IPS-18a (cell line): ENCODE results near the gene KCND3.

ENCODE experiments used
- H3K27ac ChIP-seq: one replicate; pipeline ENCODE4 v1.5.1; 2013; ENCODE audit warnings: low read length
- H3K27me3 ChIP-seq: one replicate; pipeline ENCODE4 v1.6.1; 2013; ENCODE audit warnings: mild to moderate bottlenecking, low read length; ENCODE audit not compliant: control insufficient read depth, insufficient read depth
- H3K36me3 ChIP-seq: one replicate; pipeline ENCODE4 v1.6.1; 2013; ENCODE audit warnings: low read depth, low read length; ENCODE audit not compliant: control insufficient read depth
- H3K4me1 ChIP-seq: one replicate; pipeline ENCODE4 v1.6.1; 2013; ENCODE audit warnings: low read depth, low read length; ENCODE audit not compliant: control insufficient read depth
- H3K4me3 ChIP-seq: one replicate; pipeline ENCODE4 v1.5.1; 2013; ENCODE audit warnings: low read length
- H3K9ac ChIP-seq: one replicate; pipeline ENCODE4 v1.6.1; 2013; ENCODE audit warnings: mild to moderate bottlenecking, low read length, moderate library complexity
- H3K9me3 ChIP-seq: one replicate; pipeline ENCODE4 v1.6.1; 2013; ENCODE audit warnings: low read depth, low read length; ENCODE audit not compliant: control insufficient read depth

The KCND3 gene

DNA sequence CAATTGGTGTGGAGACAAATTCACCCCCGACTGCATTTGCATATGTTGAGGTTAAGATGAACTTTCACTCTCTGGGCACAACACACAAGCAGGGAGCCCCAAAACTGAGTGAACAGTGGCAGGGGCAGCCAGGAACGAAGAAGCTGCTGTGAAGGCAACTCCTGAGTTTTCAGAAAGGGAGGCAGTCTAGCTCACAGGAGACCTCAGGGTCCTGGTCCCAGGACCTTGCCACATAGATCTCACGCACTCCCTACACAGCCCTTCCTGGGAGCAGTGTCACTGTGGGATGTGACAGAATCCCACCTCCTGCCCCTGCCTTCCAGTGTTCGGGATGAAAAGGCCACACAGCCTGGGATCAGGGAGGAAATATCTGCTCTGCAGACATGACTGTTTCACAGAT is 60.9 kb downstream of the KCND3 start:
- Histone ChIP-seq H3K9ac (no peak overlapping the region), H3K9me3 (no peaks in the 10 kb centered on the region), H3K27ac (no peak overlapping the region), H3K4me1 (no peaks in the 10 kb centered on the region), H3K27me3 (no peaks in the 10 kb centered on the region), H3K4me3 (no peak overlapping the region), H3K36me3 (no peaks in the 10 kb centered on the region)

GRCh38 chr1:111927652-111928051 is 61.8 kb downstream of the KCND3 start:
- no peaks in the 10 kb centered on the region for H3K27me3 ChIP-seq
- H3K4me3 ChIP-seq: no peak overlapping the region
- no peak overlapping the region for H3K27ac ChIP-seq

GRCh38 chr1:111924786-111925185 is 64.7 kb downstream of the KCND3 start:
- Histone ChIP-seq H3K36me3 (no peaks in the 10 kb centered on the region), H3K27ac (no peak overlapping the region), H3K4me3 (no peak overlapping the region), H3K4me1 (no peaks in the 10 kb centered on the region), H3K9me3 (no peaks in the 10 kb centered on the region), H3K27me3 (no peaks in the 10 kb centered on the region), H3K9ac (no peak overlapping the region)

More at GRCh38 chr1:111927652-111928051, 61.8 kb downstream of the KCND3 start:
- H3K4me1 ChIP-seq: no peaks in the 10 kb centered on the region
- H3K9ac ChIP-seq: no peak overlapping the region
- H3K36me3 ChIP-seq: no peaks in the 10 kb centered on the region
- H3K9me3 ChIP-seq: no peaks in the 10 kb centered on the region

- no peak overlapping the region for H3K9ac ChIP-seq
- H3K36me3 ChIP-seq: no peaks in the 10 kb centered on the region
- no peaks in the 10 kb centered on the region for H3K27me3 ChIP-seq
- H3K27ac ChIP-seq: no peak overlapping the region
- no peaks in the 10 kb centered on the region for H3K4me1 ChIP-seq
- H3K4me3 ChIP-seq: no peak overlapping the region
- no peaks in the 10 kb centered on the region for H3K9me3 ChIP-seq
Observed at GRCh38 chr1:111923766-111924165, 65.7 kb downstream of the KCND3 start.

DNA sequence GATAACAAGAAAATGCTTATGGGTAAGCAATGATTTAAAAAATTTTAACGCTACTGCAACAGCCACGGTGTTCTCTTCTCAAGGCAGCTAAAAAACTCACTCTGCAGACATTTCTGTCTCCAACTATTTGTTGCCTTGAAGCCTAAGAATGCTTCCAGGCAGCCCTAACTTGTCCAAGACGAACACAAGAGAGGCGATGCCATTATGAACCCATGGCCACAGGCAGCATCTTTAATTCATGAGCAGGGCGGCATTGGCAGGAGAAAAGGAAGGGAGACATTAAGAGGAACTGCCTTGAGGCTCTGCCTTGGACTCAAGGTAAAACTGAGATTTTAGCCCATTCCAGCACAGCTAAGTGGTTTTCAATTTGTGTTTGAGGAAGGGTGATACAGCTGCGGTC is 67.5 kb downstream of the KCND3 start:
- Histone ChIP-seq H3K4me3 (no peak overlapping the region), H3K9ac (no peak overlapping the region), H3K36me3 (no peaks in the 10 kb centered on the region), H3K27ac (no peak overlapping the region), H3K27me3 (no peaks in the 10 kb centered on the region), H3K4me1 (no peaks in the 10 kb centered on the region), H3K9me3 (no peaks in the 10 kb centered on the region)

GRCh38 chr1:111920221-111921024 is 69.0 kb downstream of the KCND3 start:
- no peak overlapping the region for H3K27ac ChIP-seq
- no peak overlapping the region for H3K4me3 ChIP-seq
- no peak overlapping the region for H3K9ac ChIP-seq
- no peaks in the 10 kb centered on the region for H3K27me3 ChIP-seq
- H3K36me3 ChIP-seq: no peaks in the 10 kb centered on the region
- H3K9me3 ChIP-seq: no peaks in the 10 kb centered on the region
- H3K4me1 ChIP-seq: no peaks in the 10 kb centered on the region

DNA sequence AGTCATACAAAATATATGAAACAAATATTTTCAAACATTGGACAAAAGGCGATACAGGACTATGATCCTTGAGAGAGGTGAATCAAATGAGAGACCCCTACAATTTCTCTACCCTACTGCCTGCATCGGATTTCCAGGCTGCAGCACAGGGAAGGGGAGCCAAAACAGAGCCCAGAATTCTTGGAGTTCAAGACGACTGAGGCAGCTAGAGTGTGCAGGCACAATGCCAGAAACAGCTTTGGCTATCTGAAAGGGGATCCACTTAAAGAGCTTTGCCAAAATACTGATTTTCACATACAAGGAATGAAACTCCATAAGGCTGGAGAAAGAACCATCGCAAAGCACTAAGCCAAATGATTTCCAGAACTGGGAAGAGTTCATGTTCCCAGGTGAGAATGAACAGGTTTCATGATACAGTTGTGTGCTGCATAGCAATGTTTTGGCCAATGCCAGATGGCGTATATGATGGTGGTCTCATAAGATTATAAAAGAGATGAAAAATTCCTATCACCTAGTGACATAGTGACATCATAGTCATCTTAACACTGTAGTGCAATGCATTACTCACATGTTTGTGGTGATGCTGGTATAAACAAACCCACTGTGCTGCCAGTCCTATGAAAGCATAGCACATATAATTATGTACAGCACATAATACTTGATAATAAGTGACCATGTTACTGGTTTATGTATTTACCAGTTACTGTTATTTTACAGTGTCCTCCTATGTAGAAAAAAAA is 77.5 kb downstream of the KCND3 start:
- H3K9ac ChIP-seq: no peak overlapping the region

DNA sequence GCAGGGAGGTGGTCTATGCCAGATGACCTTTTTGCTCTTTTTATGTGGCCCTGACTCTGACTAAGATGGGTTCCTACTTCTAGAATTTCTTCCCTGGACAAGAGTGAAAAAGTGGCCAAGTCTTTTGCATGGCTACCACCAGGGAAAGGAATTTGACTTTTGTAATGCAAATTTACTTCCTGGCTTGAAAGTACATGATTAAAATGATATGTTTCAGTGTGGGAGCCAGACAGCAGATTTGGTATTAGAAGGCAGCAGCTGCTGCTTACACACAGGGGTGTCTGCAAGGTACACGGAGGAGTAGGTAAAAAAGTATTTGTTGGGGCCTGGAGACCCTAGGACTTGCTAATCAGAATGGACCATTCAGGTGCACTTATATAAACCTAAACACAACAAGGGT is 78.4 kb downstream of the KCND3 start:
- Histone ChIP-seq H3K27ac (no peak overlapping the region), H3K4me1 (peaks cover 7% of the 10 kb centered on the region), H3K9me3 (peaks cover 3% of the 10 kb centered on the region), H3K9ac (no peak overlapping the region), H3K36me3 (no peaks in the 10 kb centered on the region), H3K4me3 (no peak overlapping the region), H3K27me3 (no peaks in the 10 kb centered on the region)

More for the DNA sequence above, 77.5 kb downstream of the KCND3 start:
- H3K36me3 ChIP-seq: no peaks in the 10 kb centered on the region
- no peak overlapping the region for H3K27ac ChIP-seq
- H3K4me1 ChIP-seq: peaks cover 7% of the 10 kb centered on the region
- H3K4me3 ChIP-seq: no peak overlapping the region
- peaks cover 3% of the 10 kb centered on the region for H3K9me3 ChIP-seq
- no peaks in the 10 kb centered on the region for H3K27me3 ChIP-seq

- Histone ChIP-seq H3K9ac (no peak overlapping the region), H3K36me3 (no peaks in the 10 kb centered on the region), H3K4me3 (no peak overlapping the region), H3K9me3 (no peaks in the 10 kb centered on the region), H3K27me3 (no peaks in the 10 kb centered on the region), H3K4me1 (peaks cover 7% of the 10 kb centered on the region), H3K27ac (no peak overlapping the region)
Observed at GRCh38 chr1:111909030-111909429, 80.4 kb downstream of the KCND3 start.

DNA sequence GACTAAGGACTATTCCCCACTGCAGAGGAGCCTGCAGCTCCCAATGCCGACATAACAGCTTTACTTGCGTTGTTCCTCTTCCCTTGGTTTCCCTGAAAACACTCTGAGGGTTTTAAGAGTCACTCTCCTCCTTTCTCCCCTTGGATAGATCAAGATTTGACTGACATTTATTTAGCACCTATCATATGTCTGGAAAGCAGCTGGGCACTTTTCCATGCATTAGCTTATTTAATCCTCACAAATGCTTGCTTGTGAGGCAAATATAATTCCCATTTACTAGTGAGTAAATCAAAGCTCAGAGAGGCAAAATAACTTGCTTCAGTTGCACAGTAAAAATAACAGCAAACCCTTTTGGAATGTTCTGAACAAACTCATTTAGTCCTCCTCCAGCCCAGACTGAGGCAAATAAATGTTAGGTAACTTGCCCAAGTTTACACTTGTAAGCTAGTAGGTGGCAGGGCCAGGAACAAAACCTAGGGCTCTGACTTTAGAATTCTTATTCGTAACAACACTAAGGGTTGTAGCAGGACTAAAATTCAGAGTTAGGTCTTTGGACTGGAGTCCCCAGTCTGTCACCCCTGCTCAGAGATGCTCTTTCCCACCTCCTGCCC is 81.4 kb downstream of the KCND3 start:
- no peak overlapping the region for H3K4me3 ChIP-seq
- H3K4me1 ChIP-seq: peaks cover 7% of the 10 kb centered on the region
- no peaks in the 10 kb centered on the region for H3K36me3 ChIP-seq
- no peaks in the 10 kb centered on the region for H3K27me3 ChIP-seq
- no peak overlapping the region for H3K27ac ChIP-seq
- H3K9me3 ChIP-seq: no peaks in the 10 kb centered on the region
- H3K9ac ChIP-seq: no peak overlapping the region

- H3K4me1 ChIP-seq: peaks cover 7% of the 10 kb centered on the region
- no peak overlapping the region for H3K9ac ChIP-seq
- no peaks in the 10 kb centered on the region for H3K9me3 ChIP-seq
- no peak overlapping the region for H3K4me3 ChIP-seq
- H3K27me3 ChIP-seq: no peaks in the 10 kb centered on the region
- no peak overlapping the region for H3K27ac ChIP-seq
- H3K36me3 ChIP-seq: no peaks in the 10 kb centered on the region
Observed at GRCh38 chr1:111907321-111907720, 82.1 kb downstream of the KCND3 start.
